LNCAP (cell line): ENCODE results near the gene B3GALNT1.

Source experiments
- CTCF ChIP-seq: fragments of 450-650 bp; IDR thresholded peaks from 2 replicates; pipeline ENCODE4 v1.5.1; 2017; ENCODE audit warnings: mild to moderate bottlenecking

B3GALNT1 gene

GRCh38 chr3:161038725-161039124 lies 66.4 kb downstream of the B3GALNT1 start:
- TF ChIP-seq CTCF = no peak

- TF ChIP-seq CTCF = no peak
Observed at GRCh38 chr3:161035711-161036110, 69.4 kb downstream of the B3GALNT1 start.
